KMS-11 (cell line): Measurements from ENCODE around the gene GPD1.

ENCODE experiments used
- H2AFZ ChIP-seq: fragments of 200-600 bp; sonication (generic); 2 replicates; pipeline ENCODE4 v1.6.1; 2016; ENCODE audit warnings: antibody characterized with exemption, mixed run types, low read depth
- H3K27ac ChIP-seq: fragments of 200-600 bp; sonication (generic); 2 replicates; pipeline ENCODE4 v1.6.1; 2016; ENCODE audit warnings: mild to moderate bottlenecking, mixed run types
- H3K27me3 ChIP-seq: fragments of 200-600 bp; sonication (generic); 2 replicates; pipeline ENCODE4 v1.6.1; 2017; ENCODE audit warnings: mild to moderate bottlenecking, low read depth, mixed run types, moderate library complexity; ENCODE audit not compliant: insufficient read depth
- H3K36me3 ChIP-seq: fragments of 200-600 bp; sonication (generic); 2 replicates; pipeline ENCODE4 v1.6.1; 2017; ENCODE audit warnings: mild to moderate bottlenecking, mixed run types; ENCODE audit not compliant: insufficient read depth
- H3K4me1 ChIP-seq: fragments of 200-600 bp; sonication (generic); 2 replicates; pipeline ENCODE4 v1.6.1; 2016; ENCODE audit warnings: mild to moderate bottlenecking, low read depth, mixed run types; ENCODE audit not compliant: poor library complexity, severe bottlenecking
- H3K4me2 ChIP-seq: fragments of 200-600 bp; sonication (generic); 2 replicates; pipeline ENCODE4 v1.7.0; 2016; ENCODE audit warnings: mild to moderate bottlenecking, mixed run types
- H3K4me3 ChIP-seq: fragments of 200-600 bp; sonication (generic); IDR thresholded peaks from 2 replicates; pipeline ENCODE4 v1.6.1; 2017; ENCODE audit warnings: low read depth, low read length, mixed read lengths; ENCODE audit not compliant: insufficient read depth
- H3K79me2 ChIP-seq: fragments of 200-600 bp; sonication (generic); 2 replicates; pipeline ENCODE4 v1.6.1; 2016; ENCODE audit warnings: low read depth, mixed run types; ENCODE audit not compliant: insufficient read depth
- H3K9ac ChIP-seq: fragments of 200-600 bp; sonication (generic); 2 replicates; pipeline ENCODE4 v1.6.1; 2016; ENCODE audit warnings: mild to moderate bottlenecking, mixed run types
- H4K20me1 ChIP-seq: fragments of 200-600 bp; sonication (generic); 2 replicates; pipeline ENCODE4 v1.6.1; 2016; ENCODE audit warnings: mild to moderate bottlenecking, mixed run types; ENCODE audit not compliant: insufficient read depth
- CTCF ChIP-seq: fragments of 200-600 bp; sonication (generic); conservative IDR thresholded peaks from 2 replicates; pipeline ENCODE4 v1.6.1; 2017; ENCODE audit warnings: low read depth, mild to moderate bottlenecking, antibody characterized with exemption, low read length, moderate library complexity, mixed read lengths

The GPD1 gene

GRCh38 chr12:50103767-50104321 lies at the start of gene GPD1:
Gene GPD1, plus strand, starts transcription at chr12:50104008. Its CDS starts 43 bp downstream, at chr12:50104051.
- Histone ChIP-seq H3K27ac (no peak within 1 kb of the TSS), H3K4me3 (no peak within 1 kb of the TSS), H2AFZ (peak within 1 kb of the TSS; percentile 14; the same call in 1 of the 2 replicates), H3K36me3 (no peaks in the 10 kb centered on the region; the same call in 1 of the 2 replicates), H3K27me3 (no peaks in the 10 kb centered on the region), H3K4me1 (peaks cover 21% of the 10 kb centered on the region), H3K79me2 (no peaks in the 10 kb centered on the region), H3K4me2 (no peak within 1 kb of the TSS), H3K9ac (no peak within 1 kb of the TSS), H4K20me1 (no peaks in the 10 kb centered on the region)
- TF ChIP-seq CTCF = no peak

GRCh38 chr12:50055831-50056638 lies 47.8 kb upstream of the GPD1 start:
- Histone ChIP-seq H3K4me2 (peak overlapping the region; percentile 94), H3K4me1 (peaks cover 21% of the 10 kb centered on the region), H3K27me3 (peaks cover 20% of the 10 kb centered on the region), H2AFZ (peak overlapping the region; percentile 77), H3K9ac (peak overlapping the region; percentile 12; the same call in 1 of the 2 replicates), H3K27ac (no peak overlapping the region), H3K79me2 (no peaks in the 10 kb centered on the region), H3K4me3 (no peak overlapping the region), H4K20me1 (no peaks in the 10 kb centered on the region), H3K36me3 (no peaks in the 10 kb centered on the region)
- peak; percentile 98 for TF ChIP-seq CTCF

GRCh38 chr12:50056639-50056976 lies 47.2 kb upstream of the GPD1 start:
- Histone ChIP-seq H2AFZ (peak overlapping the region; percentile 88), H3K27me3 (peaks cover 19% of the 10 kb centered on the region), H3K36me3 (no peaks in the 10 kb centered on the region), H4K20me1 (no peaks in the 10 kb centered on the region), H3K4me3 (no peak overlapping the region), H3K4me1 (peaks cover 21% of the 10 kb centered on the region), H3K9ac (peak overlapping the region; percentile 22; the same call in 1 of the 2 replicates), H3K79me2 (no peaks in the 10 kb centered on the region), H3K4me2 (peak overlapping the region; percentile 94), H3K27ac (no peak overlapping the region)
- no peak for TF ChIP-seq CTCF

DNA sequence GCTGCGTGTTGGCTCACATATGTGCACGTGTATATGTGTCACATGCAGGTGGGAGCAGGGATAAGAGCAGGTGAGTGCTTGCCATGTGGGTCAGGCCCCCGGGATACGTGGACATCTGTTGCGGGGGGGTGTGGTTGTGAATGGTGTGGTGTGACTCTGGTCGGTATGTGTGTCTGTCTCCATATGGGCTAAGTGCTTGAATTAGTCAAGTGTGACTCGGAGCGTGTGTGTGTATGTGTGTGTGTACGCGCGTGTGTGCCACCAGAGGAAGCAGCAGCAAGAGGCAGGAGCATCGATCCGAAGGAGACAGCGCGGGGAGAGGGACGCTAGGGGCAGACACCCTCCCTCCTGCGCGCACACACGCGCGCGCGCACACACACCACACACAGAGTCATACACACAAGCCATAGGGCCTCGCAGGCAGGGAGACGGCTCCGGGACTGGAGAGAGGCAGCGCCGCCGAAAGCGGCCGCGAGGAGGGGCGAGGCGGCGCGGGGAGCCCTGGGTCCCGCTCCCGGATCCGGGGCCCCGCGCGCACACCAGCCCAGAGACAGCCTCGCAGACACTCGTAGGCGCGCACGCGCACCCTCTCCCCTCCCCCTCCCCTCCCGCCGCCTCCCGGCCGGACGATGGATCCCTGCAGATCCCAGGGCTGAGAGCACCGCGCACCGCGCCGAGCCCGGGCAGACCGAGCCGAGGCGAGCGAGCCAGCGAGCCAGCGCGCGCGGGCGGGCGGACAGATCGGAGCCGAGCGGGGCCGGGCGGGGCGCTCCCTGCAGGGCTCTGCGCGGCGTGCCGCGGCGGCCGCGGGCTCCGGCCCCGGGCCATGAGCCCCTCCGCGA lies 46.6 kb upstream of the GPD1 start, which contains the start of gene ASIC1:
ASIC1 (plus strand) TSS at position 597 of the 842 bp plus-strand sequence. CDS start 1,171 bp downstream, outside the sequence.
- no peak for TF ChIP-seq CTCF
- peaks cover 15% of the 10 kb centered on the region for H3K27me3 ChIP-seq
- no peaks in the 10 kb centered on the region for H3K79me2 ChIP-seq
- peak within 1 kb of the TSS; percentile 94 for H3K4me2 ChIP-seq
- peak within 1 kb of the TSS; percentile 88 for H2AFZ ChIP-seq
- H3K36me3 ChIP-seq = no peaks in the 10 kb centered on the region
- H3K9ac ChIP-seq = peak within 1 kb of the TSS; percentile 22; the same call in 1 of the 2 replicates
- no peak within 1 kb of the TSS for H3K4me3 ChIP-seq
- no peak within 1 kb of the TSS for H3K27ac ChIP-seq
- H3K4me1 ChIP-seq = peaks cover 21% of the 10 kb centered on the region
- H4K20me1 ChIP-seq = no peaks in the 10 kb centered on the region
